ENCODE data around the gene ZNF496.

GRCh38 chr1:247329097-247329617 is 2.5 kb downstream of the ZNF496 start:
- TF ChIP-seq POLR2A (IDR thresholded peaks at IDR 0.05), result no peak
- TF ChIP-seq, protein P1, sequence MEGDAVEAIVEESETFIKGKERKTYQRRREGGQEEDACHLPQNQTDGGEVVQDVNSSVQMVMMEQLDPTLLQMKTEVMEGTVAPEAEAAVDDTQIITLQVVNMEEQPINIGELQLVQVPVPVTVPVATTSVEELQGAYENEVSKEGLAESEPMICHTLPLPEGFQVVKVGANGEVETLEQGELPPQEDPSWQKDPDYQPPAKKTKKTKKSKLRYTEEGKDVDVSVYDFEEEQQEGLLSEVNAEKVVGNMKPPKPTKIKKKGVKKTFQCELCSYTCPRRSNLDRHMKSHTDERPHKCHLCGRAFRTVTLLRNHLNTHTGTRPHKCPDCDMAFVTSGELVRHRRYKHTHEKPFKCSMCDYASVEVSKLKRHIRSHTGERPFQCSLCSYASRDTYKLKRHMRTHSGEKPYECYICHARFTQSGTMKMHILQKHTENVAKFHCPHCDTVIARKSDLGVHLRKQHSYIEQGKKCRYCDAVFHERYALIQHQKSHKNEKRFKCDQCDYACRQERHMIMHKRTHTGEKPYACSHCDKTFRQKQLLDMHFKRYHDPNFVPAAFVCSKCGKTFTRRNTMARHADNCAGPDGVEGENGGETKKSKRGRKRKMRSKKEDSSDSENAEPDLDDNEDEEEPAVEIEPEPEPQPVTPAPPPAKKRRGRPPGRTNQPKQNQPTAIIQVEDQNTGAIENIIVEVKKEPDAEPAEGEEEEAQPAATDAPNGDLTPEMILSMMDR (IDR thresholded peaks at IDR 0.05), result no peak
